A549 (cell line): ENCODE measurements around the gene LRRC40. TPM values are rescaled to one million over a fixed set of nuclear protein-coding genes. Genes with fewer than 3 reads are reported as not detected.

Experiments
- ATAC-seq, 2 experiments: fragments of 200-7000 bp in 1 of 2; fragments of >200 bp in 1 of 2; cut with Nextera tagmentation in 1 of 2; cut with Tn5 transposase in 1 of 2; 3 replicates each; pipeline versions ENCODE4 v1.8.0 to v1.9.1; 2018 to 2020; ENCODE audit warnings: mild to moderate bottlenecking in 1 of 2, moderate library complexity in 1 of 2
- CTCF ChIA-PET: fragments of 300-600 bp; sonication (Branson Sonifier 250); formaldehyde crosslinking; extraction: SDS; loops from one replicate; lab custom pipeline; 2021; ENCODE audit warnings: antibody characterized with exemption, inconsistent platforms; lab: Yijun Ruan, JAX
- POLR2A ChIA-PET: fragments of 350-600 bp; formaldehyde crosslinking; extraction: SDS; loops from one replicate; lab custom pipeline; 2021; ENCODE audit warnings: antibody characterized with exemption, inconsistent platforms; lab: Yijun Ruan, JAX
- DNase-seq, 2 experiments: peaks; one replicate each; pipeline versions ENCODE4 v3.0.0 to v3.0.0-alpha.2; 2011 to 2016; ENCODE audit warnings: low read depth in 1 of 2, low spot score in 1 of 2
- FAIRE-seq: peaks from 2 replicates; lab custom pipeline; 2011; peaks lifted over from hg19 to GRCh38; lab: Jason Lieb, UNC
- H3K27ac ChIP-seq, 2 experiments: fragments of >200 bp; sonication (Bioruptor Twin); formaldehyde crosslinking; 3 replicates each; pipeline ENCODE4 v1.5.1; 2016 to 2017
- H3K4me1 ChIP-seq: fragments of >200 bp; sonication (Bioruptor Twin); formaldehyde crosslinking; 3 replicates; pipeline ENCODE4 v1.6.1; 2016
- H3K4me2 ChIP-seq: fragments of >200 bp; sonication (Bioruptor Twin); formaldehyde crosslinking; 3 replicates; pipeline ENCODE4 v1.6.1; 2016
- H3K4me3 ChIP-seq: fragments of >200 bp; sonication (Bioruptor Twin); formaldehyde crosslinking; 3 replicates; pipeline ENCODE4 v1.5.1; 2016
- H3K9me3 ChIP-seq: fragments of >200 bp; sonication (Bioruptor Twin); formaldehyde crosslinking; 3 replicates; pipeline ENCODE4 v1.6.1; 2016
- ATOH8 ChIP-seq: fragments of 250-450 bp; sonication (Bioruptor Pico); IDR thresholded peaks from 2 replicates; pipeline ENCODE4 v1.5.0; 2020; ENCODE audit warnings: low read depth, mild to moderate bottlenecking, moderate library complexity
- BCL3 ChIP-seq: fragments of >200 bp; sonication (Bioruptor Twin); formaldehyde crosslinking; IDR thresholded peaks from 3 replicates; pipeline ENCODE4 v1.6.1; 2016
- CBX2 ChIP-seq: fragments of 200-600 bp; sonication (generic); IDR thresholded peaks from 2 replicates; pipeline ENCODE4 v1.6.1; 2016; ENCODE audit warnings: low read depth, mild to moderate bottlenecking, borderline replicate concordance
- CEBPB ChIP-seq, 2 experiments: fragments of >200 bp in 1 of 2; sonication (Bioruptor Twin) in 1 of 2; formaldehyde crosslinking in 1 of 2; IDR thresholded peaks; 2 replicates each; pipeline ENCODE4 v1.6.1; 2012 to 2016
- CHD4 ChIP-seq: fragments of 200-600 bp; sonication (generic); IDR thresholded peaks from 2 replicates; pipeline ENCODE4 v1.6.1; 2016; ENCODE audit warnings: antibody characterized with exemption, mild to moderate bottlenecking, borderline replicate concordance
- EHMT2 ChIP-seq: fragments of 200-600 bp; sonication (generic); IDR thresholded peaks from 2 replicates; pipeline ENCODE4 v1.6.1; 2016; ENCODE audit warnings: antibody characterized with exemption, low read depth, mild to moderate bottlenecking, moderate library complexity
- FOSB ChIP-seq: fragments of 250-450 bp; sonication (Bioruptor Pico); IDR thresholded peaks from 2 replicates; pipeline ENCODE4 v1.5.0; 2020; ENCODE audit warnings: mild to moderate bottlenecking, moderate library complexity
- FOSL2 ChIP-seq, 2 experiments: fragments of 450-650 bp in 1 of 2; fragments of >200 bp in 1 of 2; sonication (Bioruptor Twin) in 1 of 2; formaldehyde crosslinking; IDR thresholded peaks; 2 replicates each; pipeline versions ENCODE4 v1.5.0 to v1.6.1; 2016 to 2020; ENCODE audit warnings: mild to moderate bottlenecking in 1 of 2, moderate library complexity in 1 of 2
- FOXS1 ChIP-seq: fragments of 250-450 bp; sonication (Bioruptor Pico); IDR thresholded peaks from 2 replicates; pipeline ENCODE4 v1.5.0; 2020; ENCODE audit warnings: mild to moderate bottlenecking, moderate library complexity
- HDAC2 ChIP-seq: fragments of 200-600 bp; sonication (generic); IDR thresholded peaks from 2 replicates; pipeline ENCODE4 v1.6.1; 2016
- HES2 ChIP-seq: fragments of >200 bp; sonication (Bioruptor Twin); formaldehyde crosslinking; IDR thresholded peaks from 2 replicates; pipeline ENCODE4 v1.6.1; 2016
- HOXB5 ChIP-seq: fragments of 250-450 bp; sonication (Bioruptor Pico); IDR thresholded peaks from 2 replicates; pipeline ENCODE4 v1.5.0; 2020; ENCODE audit warnings: mild to moderate bottlenecking, moderate library complexity
- KDM5A ChIP-seq: fragments of 200-600 bp; sonication (generic); IDR thresholded peaks from 2 replicates; pipeline ENCODE4 v1.6.1; 2016; ENCODE audit warnings: antibody characterized with exemption, mild to moderate bottlenecking
- MAFK ChIP-seq: fragments of 450-650 bp; IDR thresholded peaks from 2 replicates; pipeline ENCODE4 v1.6.1; 2014; ENCODE audit not compliant: partially characterized antibody
- MAX ChIP-seq: IDR thresholded peaks from 2 replicates; pipeline ENCODE4 v1.6.1; 2012
- MAZ ChIP-seq: fragments of 150-350 bp; IDR thresholded peaks from 2 replicates; pipeline ENCODE4 v1.6.1; 2014; ENCODE audit warnings: antibody characterized with exemption, low read depth, low read length, borderline replicate concordance
- NFE2L2 ChIP-seq: fragments of 150-350 bp; conservative IDR thresholded peaks from 2 replicates; pipeline ENCODE4 v1.6.1; 2014; ENCODE audit warnings: low read length
- NR3C1 ChIP-seq: fragments of >200 bp; sonication (Bioruptor Twin); formaldehyde crosslinking; IDR thresholded peaks from 3 replicates; pipeline ENCODE4 v1.6.1; 2017
- PBX3 ChIP-seq: IDR thresholded peaks from 2 replicates; pipeline ENCODE4 v1.6.1; 2012
- POLR2A ChIP-seq: IDR thresholded peaks from 2 replicates; pipeline ENCODE4 v1.6.1; 2012; ENCODE audit warnings: mild to moderate bottlenecking, low read length
- POLR2AphosphoS2 ChIP-seq: conservative IDR thresholded peaks from 2 replicates; pipeline ENCODE4 v1.6.1; 2012; ENCODE audit warnings: low read length, improper control_type of control experiment, inconsistent platforms
- RAD21 ChIP-seq, 2 experiments: fragments of >200 bp in 1 of 2; sonication (Bioruptor Twin) in 1 of 2; formaldehyde crosslinking in 1 of 2; IDR thresholded peaks in 1 of 2; conservative IDR thresholded peaks in 1 of 2; 2 replicates in 1 of 2; 3 replicates in 1 of 2; pipeline ENCODE4 v1.6.1; 2012 to 2018; ENCODE audit warnings: inconsistent platforms in 1 of 2
- RCOR1 ChIP-seq: fragments of 150-350 bp; IDR thresholded peaks from 2 replicates; pipeline ENCODE4 v1.6.1; 2014; ENCODE audit warnings: antibody characterized with exemption, low read length, low read depth
- REST ChIP-seq: fragments of 200-600 bp; sonication (generic); IDR thresholded peaks from 2 replicates; pipeline ENCODE4 v1.6.1; 2016; ENCODE audit warnings: antibody characterized with exemption, mild to moderate bottlenecking, moderate library complexity
- RNF2 ChIP-seq: fragments of 200-600 bp; sonication (generic); IDR thresholded peaks from 2 replicates; pipeline ENCODE4 v1.6.1; 2016; ENCODE audit warnings: low read depth, mild to moderate bottlenecking, antibody characterized with exemption, moderate library complexity, borderline replicate concordance
- SMC3 ChIP-seq: fragments of >200 bp; sonication (Bioruptor Twin); formaldehyde crosslinking; IDR thresholded peaks from 3 replicates; pipeline ENCODE4 v1.6.1; 2018; ENCODE audit warnings: inconsistent platforms
- SREBF2 ChIP-seq: fragments of 450-650 bp; IDR thresholded peaks from 2 replicates; pipeline ENCODE4 v1.6.1; 2014; ENCODE audit warnings: mild to moderate bottlenecking, moderate library complexity
- ZFP36 ChIP-seq: fragments of 450-650 bp; IDR thresholded peaks from 2 replicates; pipeline ENCODE4 v1.6.1; 2014; ENCODE audit warnings: borderline replicate concordance; ENCODE audit not compliant: partially characterized antibody
- ZNF302 ChIP-seq: fragments of 250-450 bp; sonication (Bioruptor Pico); IDR thresholded peaks from 2 replicates; pipeline ENCODE4 v1.9.0; 2021; ENCODE audit warnings: inconsistent platforms, mild to moderate bottlenecking, moderate library complexity
- WGBS: methylation state at CpG from one replicate; pipeline ENCODE4 v1.1.6; 2017; ENCODE audit errors: missing lambda C conversion rate; 5-methylcytosine and 5-hydroxymethylcytosine counted together
- polyA plus RNA-seq, 4 experiments: library from polyadenylated mRNA; depleted of rRNA in 3 of 4; stranded (reverse); fragments of >200 nt; fragmentation: RNase III in 1 of 4; extraction: RNeasy Plus Mini Kit Qiagen cat#74134 plus additional on column Dnase treatment in 1 of 4; gene quantifications; 2 replicates in 3 of 4; 3 replicates in 1 of 4; pipeline ENCODE4 v1.2.3, GENCODE V29; 2011 to 2017

LRRC40 gene
- polyA plus RNA-seq, 2 of the 4 experiments (the other 2 are of a cell fraction) = 10.6 to 25.3 TPM

GRCh38 chr1:70200065-70200464 is 5.3 kb downstream of the LRRC40 start:
- no peak overlapping the region for H3K4me3 ChIP-seq
- FAIRE-seq = no peak
- POLR2A ChIA-PET = no interaction called here
- H3K9me3 ChIP-seq = no peaks in the 10 kb centered on the region
- 99% methylated on average over 4 of the region's 4 CpGs for WGBS
- no peak overlapping the region for H3K27ac ChIP-seq
- peaks cover 3% of the 10 kb centered on the region; the same call in 1 of the 3 replicates for H3K4me1 ChIP-seq
- no peak overlapping the region for H3K4me2 ChIP-seq
- TF ChIP-seq POLR2A (no peak), RNF2 (no peak), CHD4 (no peak), ZNF302 (CRISPR knock-in tag) (no peak), CEBPB (IDR thresholded peaks at IDR 0.05) (no peak), NFE2L2 (no peak), NR3C1 (no peak), REST (no peak), FOXS1 (CRISPR knock-in tag) (no peak), PBX3 (no peak), FOSL2 (IDR thresholded peaks at IDR 0.05) (no peak), FOSL2 (CRISPR knock-in tag; IDR thresholded peaks at IDR 0.05) (no peak), RAD21 (conservative IDR thresholded peaks at IDR 0.05 in 1 of 2, IDR thresholded peaks at IDR 0.05 in 1 of 2) (no peak), CBX2 (no peak), MAZ (no peak), SREBF2 (no peak), HOXB5 (CRISPR knock-in tag) (no peak), SMC3 (no peak)
- ATAC-seq = no peak
- DNase-seq = no peak
- CTCF ChIA-PET = interaction anchor here (0.7 kb wide), 1 partner anchor 21 kb away, joined by 3 read pairs; no protein-coding TSS in a partner anchor

GRCh38 chr1:70196333-70196732 is 9.0 kb downstream of the LRRC40 start:
- Histone ChIP-seq H3K9me3 (no peaks in the 10 kb centered on the region), H3K27ac (no peak overlapping the region), H3K4me3 (no peak overlapping the region), H3K4me1 (no peaks in the 10 kb centered on the region), H3K4me2 (no peak overlapping the region)
- ChIA-PET CTCF (no interaction called here), POLR2A (no interaction called here)
- no peak for ATAC-seq
- no peak for FAIRE-seq
- 82% methylated on average over 3 of the region's 3 CpGs for WGBS
- no peak for TF ChIP-seq MAX
- peak in 1 of 2 experiments; percentile 3 for DNase-seq

GRCh38 chr1:70195342-70195741 is 10.0 kb downstream of the LRRC40 start:
- no peaks in the 10 kb centered on the region for H3K9me3 ChIP-seq
- POLR2A ChIA-PET = no interaction called here
- H3K4me1 ChIP-seq = no peaks in the 10 kb centered on the region
- no peak overlapping the region for H3K27ac ChIP-seq
- CTCF ChIA-PET = no interaction called here
- DNase-seq (no peak), FAIRE-seq (no peak), ATAC-seq (no peak)
- no peak overlapping the region for H3K4me3 ChIP-seq
- WGBS = 95% methylated on average over 4 of the region's 4 CpGs
- no peak overlapping the region for H3K4me2 ChIP-seq
- no peak for TF ChIP-seq EHMT2
- no peak for TF ChIP-seq HDAC2
- TF ChIP-seq FOSB = no peak
- TF ChIP-seq SREBF2 = no peak
- no peak for TF ChIP-seq ZFP36
- TF ChIP-seq HES2 = no peak
- TF ChIP-seq BCL3 = no peak
- no peak for TF ChIP-seq MAZ
- no peak for TF ChIP-seq NR3C1
- no peak for TF ChIP-seq KDM5A
- TF ChIP-seq ATOH8 (CRISPR knock-in tag) = no peak
- TF ChIP-seq MAFK = no peak
- TF ChIP-seq POLR2AphosphoS2 = no peak
- no peak for TF ChIP-seq CEBPB (IDR thresholded peaks at IDR 0.05)
- no peak for TF ChIP-seq RCOR1
- TF ChIP-seq HOXB5 (CRISPR knock-in tag) = no peak
